Activated naive CD8-positive, alpha-beta T cell treated with anti-CD3 and anti-CD28 coated beads, Interleukin-2, amount 10 ng/mL, durations not matched to agents 7 days and 5 days (primary cell): ENCODE measurements around the gene MYZAP. TPM values are rescaled to one million over a fixed set of nuclear protein-coding genes. Genes with fewer than 3 reads are reported as not detected.
A peak's percentile ranks its signal among the peaks of the same experiment; 100 is the strongest.

Source experiments
- ATAC-seq: fragments of 150-1000 bp; cut with Tn5 transposase; one replicate; pipeline ENCODE4 v1.10.0; 2021; ENCODE audit warnings: low read depth, moderate library complexity
- POLR2A ChIA-PET: fragments of 350-600 bp; sonication (Branson Sonifier 250); formaldehyde crosslinking; loops from one replicate; lab custom pipeline; 2021; ENCODE audit warnings: antibody characterized with exemption; lab: Charles Lee
- DNase-seq: peaks from one replicate; pipeline ENCODE4 v3.0.0; 2021
- H3K27ac Mint-ChIP-seq: one replicate; pipeline ENCODE4 v1.8.0; 2022; ENCODE audit warnings: mild to moderate bottlenecking, mixed read lengths
- H3K27me3 Mint-ChIP-seq: one replicate; pipeline ENCODE4 v1.8.0; 2022; ENCODE audit warnings: mild to moderate bottlenecking, moderate library complexity, mixed read lengths
- H3K36me3 Mint-ChIP-seq: one replicate; pipeline ENCODE4 v1.8.0; 2021; ENCODE audit warnings: mild to moderate bottlenecking, mixed read lengths
- H3K4me1 Mint-ChIP-seq: one replicate; pipeline ENCODE4 v1.8.0; 2021; ENCODE audit warnings: mixed read lengths
- H3K4me3 Mint-ChIP-seq: one replicate; pipeline ENCODE4 v1.8.0; 2022; ENCODE audit warnings: mild to moderate bottlenecking, moderate library complexity, mixed read lengths
- H3K9me3 Mint-ChIP-seq: one replicate; pipeline ENCODE4 v1.8.0; 2021; ENCODE audit warnings: mixed read lengths
- total RNA-seq, 2 experiments: library from RNA; stranded (reverse); gene quantifications; one replicate each; pipeline ENCODE4 v1.2.3, GENCODE V29; 2021

The MYZAP gene
- total RNA-seq, 2 experiments from 2014 or later, result not detected

- no peak for DNase-seq
- Mint-ChIP-seq H3K4me1 (no peaks in the 10 kb centered on the region), H3K27me3 (peaks cover 3% of the 10 kb centered on the region), H3K27ac (no peak overlapping the region), H3K4me3 (no peak overlapping the region), H3K9me3 (no peaks in the 10 kb centered on the region), H3K36me3 (no peaks in the 10 kb centered on the region)
- POLR2A ChIA-PET, result no interaction called here
- ATAC-seq, result no peak
Measured at GRCh38 chr15:57554812-57555179, 36.9 kb upstream of the MYZAP start.

- POLR2A ChIA-PET, result no interaction called here
Measured at GRCh38 chr15:57555270-57555669, 36.4 kb upstream of the MYZAP start.

GRCh38 chr15:57556040-57556439 is 35.7 kb upstream of the MYZAP start:
- no peak overlapping the region for H3K27ac Mint-ChIP-seq
- H3K27me3 Mint-ChIP-seq, result peaks cover 3% of the 10 kb centered on the region
- DNase-seq, result no peak
- H3K4me3 Mint-ChIP-seq, result no peak overlapping the region
- POLR2A ChIA-PET, result no interaction called here
- no peaks in the 10 kb centered on the region for H3K36me3 Mint-ChIP-seq
- H3K4me1 Mint-ChIP-seq, result no peaks in the 10 kb centered on the region
- no peaks in the 10 kb centered on the region for H3K9me3 Mint-ChIP-seq
- no peak for ATAC-seq

More at GRCh38 chr15:57555270-57555669, 36.4 kb upstream of the MYZAP start:
- Mint-ChIP-seq H3K27ac (no peak overlapping the region), H3K9me3 (no peaks in the 10 kb centered on the region), H3K4me3 (no peak overlapping the region), H3K4me1 (no peaks in the 10 kb centered on the region), H3K27me3 (peaks cover 3% of the 10 kb centered on the region), H3K36me3 (no peaks in the 10 kb centered on the region)
- ATAC-seq (no peak), DNase-seq (no peak)

- ATAC-seq, result no peak
- no peak overlapping the region for H3K27ac Mint-ChIP-seq
- H3K27me3 Mint-ChIP-seq, result peaks cover 3% of the 10 kb centered on the region
Measured at GRCh38 chr15:57557267-57557666, 34.4 kb upstream of the MYZAP start.

GRCh38 chr15:57557810-57558209 is 33.9 kb upstream of the MYZAP start:
- no peak overlapping the region for H3K27ac Mint-ChIP-seq
- DNase-seq, result no peak
- no peaks in the 10 kb centered on the region for H3K9me3 Mint-ChIP-seq
- H3K4me1 Mint-ChIP-seq, result peaks cover 2% of the 10 kb centered on the region
- H3K4me3 Mint-ChIP-seq, result no peak overlapping the region
- no peak for ATAC-seq
- H3K27me3 Mint-ChIP-seq, result peaks cover 7% of the 10 kb centered on the region
- POLR2A ChIA-PET, result no interaction called here
- H3K36me3 Mint-ChIP-seq, result no peaks in the 10 kb centered on the region

More at GRCh38 chr15:57557267-57557666, 34.4 kb upstream of the MYZAP start:
- no peaks in the 10 kb centered on the region for H3K4me1 Mint-ChIP-seq
- no peak overlapping the region for H3K4me3 Mint-ChIP-seq
- H3K9me3 Mint-ChIP-seq, result no peaks in the 10 kb centered on the region
- POLR2A ChIA-PET, result no interaction called here
- no peaks in the 10 kb centered on the region for H3K36me3 Mint-ChIP-seq
- DNase-seq, result no peak

GRCh38 chr15:57559875-57560274 is 31.8 kb upstream of the MYZAP start:
- peaks cover 10% of the 10 kb centered on the region for H3K27me3 Mint-ChIP-seq
- no peaks in the 10 kb centered on the region for H3K9me3 Mint-ChIP-seq
- no peak overlapping the region for H3K27ac Mint-ChIP-seq
- H3K4me3 Mint-ChIP-seq, result no peak overlapping the region
- H3K36me3 Mint-ChIP-seq, result no peaks in the 10 kb centered on the region
- DNase-seq (peak; percentile 76), ATAC-seq (no peak)
- POLR2A ChIA-PET, result no interaction called here
- H3K4me1 Mint-ChIP-seq, result peaks cover 9% of the 10 kb centered on the region

- POLR2A ChIA-PET, result no interaction called here
- Mint-ChIP-seq H3K9me3 (no peaks in the 10 kb centered on the region), H3K27me3 (peaks cover 7% of the 10 kb centered on the region), H3K27ac (no peak overlapping the region), H3K4me3 (no peak overlapping the region), H3K4me1 (peaks cover 17% of the 10 kb centered on the region), H3K36me3 (no peaks in the 10 kb centered on the region)
- peak; percentile 69 for ATAC-seq
- DNase-seq, result peak; percentile 39
Measured at GRCh38 chr15:57561041-57561711, 30.5 kb upstream of the MYZAP start.

- DNase-seq (no peak), ATAC-seq (no peak)
- H3K27ac Mint-ChIP-seq, result no peak overlapping the region
- H3K9me3 Mint-ChIP-seq, result no peaks in the 10 kb centered on the region
- H3K4me3 Mint-ChIP-seq, result no peak overlapping the region
- H3K4me1 Mint-ChIP-seq, result peaks cover 17% of the 10 kb centered on the region
- H3K27me3 Mint-ChIP-seq, result peaks cover 7% of the 10 kb centered on the region
- no peaks in the 10 kb centered on the region for H3K36me3 Mint-ChIP-seq
- POLR2A ChIA-PET, result no interaction called here
Measured at GRCh38 chr15:57562196-57562769, 29.4 kb upstream of the MYZAP start.

- Mint-ChIP-seq H3K27me3 (peaks cover 7% of the 10 kb centered on the region), H3K4me3 (no peak overlapping the region), H3K4me1 (peaks cover 17% of the 10 kb centered on the region), H3K9me3 (no peaks in the 10 kb centered on the region), H3K27ac (no peak overlapping the region), H3K36me3 (no peaks in the 10 kb centered on the region)
- DNase-seq (no peak), ATAC-seq (no peak)
- POLR2A ChIA-PET, result no interaction called here
Measured at GRCh38 chr15:57563416-57563815, 28.3 kb upstream of the MYZAP start.

- no peaks in the 10 kb centered on the region for H3K9me3 Mint-ChIP-seq
- POLR2A ChIA-PET, result no interaction called here
- H3K36me3 Mint-ChIP-seq, result no peaks in the 10 kb centered on the region
- H3K27ac Mint-ChIP-seq, result no peak overlapping the region
- peaks cover 12% of the 10 kb centered on the region for H3K27me3 Mint-ChIP-seq
- ATAC-seq (no peak), DNase-seq (no peak)
- H3K4me3 Mint-ChIP-seq, result peak overlapping the region; percentile 45
- H3K4me1 Mint-ChIP-seq, result peaks cover 17% of the 10 kb centered on the region
Measured at GRCh38 chr15:57565311-57565710, 26.4 kb upstream of the MYZAP start.

- Mint-ChIP-seq H3K27ac (no peak overlapping the region), H3K27me3 (peaks cover 12% of the 10 kb centered on the region), H3K36me3 (no peaks in the 10 kb centered on the region), H3K4me1 (peaks cover 17% of the 10 kb centered on the region), H3K4me3 (no peak overlapping the region), H3K9me3 (no peaks in the 10 kb centered on the region)
- no peak for ATAC-seq
- no peak for DNase-seq
- POLR2A ChIA-PET, result no interaction called here
Measured at GRCh38 chr15:57566834-57567233, 24.9 kb upstream of the MYZAP start.

GRCh38 chr15:57567891-57568290 is 23.8 kb upstream of the MYZAP start:
- Mint-ChIP-seq H3K9me3 (no peaks in the 10 kb centered on the region), H3K4me3 (no peak overlapping the region), H3K4me1 (peaks cover 15% of the 10 kb centered on the region), H3K36me3 (no peaks in the 10 kb centered on the region), H3K27me3 (peaks cover 8% of the 10 kb centered on the region), H3K27ac (no peak overlapping the region)
- POLR2A ChIA-PET, result no interaction called here
- no peak for ATAC-seq
- no peak for DNase-seq

- DNase-seq (no peak), ATAC-seq (no peak)
- Mint-ChIP-seq H3K9me3 (no peaks in the 10 kb centered on the region), H3K27me3 (peaks cover 7% of the 10 kb centered on the region), H3K4me1 (peaks cover 13% of the 10 kb centered on the region), H3K36me3 (no peaks in the 10 kb centered on the region), H3K4me3 (no peak overlapping the region), H3K27ac (no peak overlapping the region)
- POLR2A ChIA-PET, result no interaction called here
Measured at GRCh38 chr15:57568299-57568698, 23.4 kb upstream of the MYZAP start.

- no peak for DNase-seq
- POLR2A ChIA-PET, result no interaction called here
- Mint-ChIP-seq H3K9me3 (no peaks in the 10 kb centered on the region), H3K36me3 (no peaks in the 10 kb centered on the region), H3K4me3 (no peak overlapping the region), H3K4me1 (peaks cover 5% of the 10 kb centered on the region), H3K27me3 (peaks cover 5% of the 10 kb centered on the region), H3K27ac (no peak overlapping the region)
- ATAC-seq, result no peak
Measured at GRCh38 chr15:57570340-57570739, 21.4 kb upstream of the MYZAP start.
